Caki2 (cell line): ENCODE results near the gene TBC1D1. TPM values are rescaled to one million over a fixed set of nuclear protein-coding genes. Genes with fewer than 3 reads are reported as not detected.

ENCODE experiments used
- DNase-seq: peaks from one replicate; pipeline ENCODE4 v3.0.0-alpha.2; 2015; ENCODE audit warnings: low read depth
- in situ Hi-C: cut with HindIII; loops from 2 replicates; pipeline ENCODE4 v1.10.0; 2016; ENCODE audit warnings: low sequenced_read_pairs, low pct_unique_long_range_greater_than_20kb, mixed read lengths
- total RNA-seq: library from RNA; depleted of rRNA; stranded (reverse); fragments of >200 nt; shearing (Covaris generic); gene quantifications from 2 replicates; pipeline ENCODE4 v1.2.3, GENCODE V29; 2014; ENCODE audit warnings: low replicate concordance

Gene TBC1D1
- total RNA-seq, 1 experiment from 2014 or later: 38.6 TPM

GRCh38 chr4:38173935-38174518, 283.1 kb downstream of the TBC1D1 start:
- no peak for DNase-seq
- in situ Hi-C loops: no loop called here

GRCh38 chr4:38174801-38175200, 283.9 kb downstream of the TBC1D1 start:
- DNase-seq: no peak
- in situ Hi-C loops: no loop called here

GRCh38 chr4:38176165-38176564, 285.3 kb downstream of the TBC1D1 start:
- in situ Hi-C loops: no loop called here
- DNase-seq: no peak

GRCh38 chr4:38177035-38177546, 286.2 kb downstream of the TBC1D1 start:
- in situ Hi-C loops: no loop called here
- no peak for DNase-seq

GRCh38 chr4:38177641-38178391, 286.9 kb downstream of the TBC1D1 start:
- no peak for DNase-seq
- in situ Hi-C loops: no loop called here

- in situ Hi-C loops: no loop called here
- no peak for DNase-seq
Observed at GRCh38 chr4:38178392-38178995, 287.6 kb downstream of the TBC1D1 start.

- peak; percentile 89 for DNase-seq
- in situ Hi-C loops: no loop called here
Observed at GRCh38 chr4:38179690-38180377, 288.9 kb downstream of the TBC1D1 start.

GRCh38 chr4:38180456-38180855, 289.6 kb downstream of the TBC1D1 start:
- DNase-seq: no peak
- in situ Hi-C loops: no loop called here

GRCh38 chr4:38181286-38181685, 290.4 kb downstream of the TBC1D1 start:
- in situ Hi-C loops: no loop called here
- no peak for DNase-seq

- in situ Hi-C loops: no loop called here
- no peak for DNase-seq
Observed at GRCh38 chr4:38182334-38182998, 291.6 kb downstream of the TBC1D1 start.

- DNase-seq: no peak
- in situ Hi-C loops: no loop called here
Observed at GRCh38 chr4:38184404-38184803, 293.5 kb downstream of the TBC1D1 start.

- in situ Hi-C loops: no loop called here
- no peak for DNase-seq
Observed at GRCh38 chr4:38185406-38186144, 294.7 kb downstream of the TBC1D1 start.

GRCh38 chr4:38188136-38188535, 297.3 kb downstream of the TBC1D1 start:
- no peak for DNase-seq
- in situ Hi-C loops: no loop called here

- DNase-seq: peak; percentile 57
- in situ Hi-C loops: no loop called here
Observed at GRCh38 chr4:38188631-38189101, 297.8 kb downstream of the TBC1D1 start.
